Activated T-cell treated with anti-CD3 and anti-CD28 coated beads, Interleukin-2, amount 50 U/mL, for 1 hour (primary cell): ENCODE results near the gene CAMKMT.
"Not testable (repeated sequence)": the region's sequence is repeated elsewhere in the genome, so short reads cannot be mapped to it uniquely, and the experiment has no call there.

Experiments
- DNase-seq: peaks from one replicate; pipeline ENCODE4 v3.0.0-alpha.2; 2020

The CAMKMT gene

DNA sequence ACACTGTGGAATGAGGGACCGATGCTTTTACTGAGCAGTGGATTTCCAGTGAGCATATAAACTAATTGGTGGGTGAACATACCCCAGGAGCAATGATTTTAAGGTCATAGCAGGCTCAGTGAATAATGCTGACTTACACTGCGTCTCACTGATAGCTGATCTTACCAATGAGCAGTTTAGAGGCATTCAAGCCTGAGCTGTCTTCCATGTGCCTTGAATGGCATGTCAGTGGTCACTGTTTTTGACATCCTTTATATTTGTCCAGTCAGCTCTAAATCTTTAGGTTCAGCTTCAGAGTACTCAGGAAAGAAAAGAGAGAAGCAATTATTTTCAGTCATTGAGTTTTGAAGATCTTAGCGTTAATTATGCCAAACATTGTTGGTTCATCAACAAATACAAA lies 88.3 kb downstream of the CAMKMT start:
- DNase-seq, result no peak

DNA sequence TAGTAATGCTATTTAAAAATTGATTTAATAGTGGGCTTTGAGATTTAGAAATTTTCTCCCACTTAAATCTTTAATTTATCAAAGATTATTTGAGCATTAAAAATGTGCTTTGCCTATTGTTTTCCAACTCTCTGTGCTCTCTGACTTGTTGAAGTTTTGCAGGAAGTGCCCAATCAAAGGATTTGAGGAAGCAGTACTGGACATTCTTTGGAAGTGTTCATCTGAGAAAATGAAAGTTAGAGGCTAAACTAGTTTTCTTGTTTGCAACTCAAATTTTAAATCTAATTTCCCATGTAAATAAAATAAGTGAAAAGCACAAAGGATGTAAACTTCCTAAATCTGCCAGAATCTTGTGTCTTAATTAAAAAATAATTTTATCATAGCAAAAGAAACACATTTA lies 89.1 kb downstream of the CAMKMT start:
- no peak for DNase-seq

DNA sequence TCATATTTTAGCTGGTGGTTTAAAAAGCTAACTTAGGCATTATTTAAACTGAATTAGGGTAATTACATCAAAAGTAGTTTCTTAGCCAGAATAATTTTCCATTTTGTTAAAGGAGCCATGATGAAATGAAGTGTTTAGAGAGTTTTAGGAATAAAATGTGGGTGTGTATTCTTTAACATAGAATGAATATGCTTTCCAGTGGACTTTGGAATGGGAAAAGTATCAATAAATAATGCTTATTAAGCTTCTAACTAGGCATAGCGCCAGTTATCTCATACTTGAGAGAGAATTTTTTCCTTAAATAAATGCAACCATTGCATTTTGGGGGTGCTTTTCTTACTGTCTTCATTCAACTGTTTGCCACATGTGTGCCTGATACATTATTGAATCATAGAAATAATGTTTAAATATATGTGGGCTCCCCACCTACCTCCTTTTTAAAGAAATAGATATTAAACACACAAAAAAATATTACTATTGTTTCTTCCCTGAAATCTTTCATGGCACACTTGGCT lies 90.4 kb downstream of the CAMKMT start:
- DNase-seq, result no peak

DNA sequence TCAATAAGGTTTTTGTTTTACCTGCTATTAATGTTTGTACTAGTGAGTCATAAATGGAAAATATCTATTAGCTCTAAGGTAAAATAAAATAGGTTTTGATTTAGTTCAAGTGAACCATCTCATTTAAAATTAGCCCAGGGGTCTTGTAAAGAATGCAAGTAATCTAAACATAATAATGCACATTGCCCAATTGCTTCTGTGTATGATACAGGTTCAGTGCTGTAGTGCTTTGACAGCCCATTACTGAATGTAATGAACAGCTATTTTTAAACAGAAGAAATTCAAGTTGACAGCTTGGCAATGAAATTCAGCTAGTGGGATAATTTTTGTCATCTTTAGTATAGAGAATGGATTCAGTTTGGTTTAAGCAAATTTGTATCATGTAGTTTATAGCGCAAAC lies 91.5 kb downstream of the CAMKMT start:
- DNase-seq, result no peak

DNA sequence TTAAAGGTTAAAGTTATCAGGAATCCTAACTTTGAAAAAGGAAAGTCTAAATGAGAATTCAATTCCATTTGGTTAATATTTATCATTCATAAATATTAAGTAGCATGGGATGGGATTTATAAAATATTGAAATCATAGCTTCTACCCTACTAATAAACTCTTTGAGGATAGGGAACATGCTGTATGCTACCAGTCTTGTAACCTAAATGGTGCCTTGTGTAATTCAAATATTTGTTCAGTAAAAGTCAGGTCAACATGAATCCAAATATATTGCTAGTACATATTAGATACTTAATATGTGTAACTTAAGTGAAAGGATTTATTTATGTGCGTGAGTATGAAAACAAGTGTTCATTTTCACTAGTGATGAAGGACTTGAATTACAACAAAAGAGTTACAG lies 94.1 kb downstream of the CAMKMT start:
- DNase-seq, result no peak

DNA sequence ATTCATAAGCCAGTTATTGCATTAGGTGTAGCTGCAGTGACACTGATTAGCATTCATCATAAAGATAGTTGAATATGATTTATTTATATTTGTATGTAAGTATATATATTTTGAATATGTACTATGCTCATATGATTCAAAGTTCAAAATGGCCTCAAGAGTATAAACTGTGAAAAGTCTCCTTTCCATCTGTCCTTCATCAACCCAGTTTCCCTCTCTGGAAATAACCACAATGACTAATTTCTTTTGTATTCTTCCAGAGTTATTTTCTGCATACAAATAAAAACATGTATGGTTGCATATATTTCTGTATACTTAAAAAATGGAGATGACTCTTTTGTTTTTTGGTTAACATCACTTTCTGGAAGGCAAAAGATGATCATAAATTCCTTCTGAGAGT lies 95.2 kb downstream of the CAMKMT start:
- no peak for DNase-seq

DNA sequence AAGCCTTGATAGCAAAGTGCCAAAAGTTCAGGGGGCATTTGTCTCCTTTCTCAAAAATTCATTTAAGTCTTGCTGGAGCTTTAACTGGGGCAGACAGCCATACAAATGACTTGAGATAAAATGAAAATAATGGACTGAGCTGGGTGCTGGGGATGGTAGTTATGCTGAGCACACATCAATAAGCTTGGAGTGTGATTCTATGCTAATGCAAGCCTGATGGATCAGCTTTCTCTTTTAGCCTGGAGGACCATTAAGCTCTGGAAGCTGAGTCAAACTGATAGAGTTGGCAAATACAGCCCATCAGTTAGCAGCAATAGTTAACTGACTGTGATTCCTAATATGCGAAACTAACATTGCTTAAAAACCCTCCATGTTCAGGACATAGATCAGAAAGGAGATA lies 98.0 kb downstream of the CAMKMT start:
- DNase-seq, result no peak

DNA sequence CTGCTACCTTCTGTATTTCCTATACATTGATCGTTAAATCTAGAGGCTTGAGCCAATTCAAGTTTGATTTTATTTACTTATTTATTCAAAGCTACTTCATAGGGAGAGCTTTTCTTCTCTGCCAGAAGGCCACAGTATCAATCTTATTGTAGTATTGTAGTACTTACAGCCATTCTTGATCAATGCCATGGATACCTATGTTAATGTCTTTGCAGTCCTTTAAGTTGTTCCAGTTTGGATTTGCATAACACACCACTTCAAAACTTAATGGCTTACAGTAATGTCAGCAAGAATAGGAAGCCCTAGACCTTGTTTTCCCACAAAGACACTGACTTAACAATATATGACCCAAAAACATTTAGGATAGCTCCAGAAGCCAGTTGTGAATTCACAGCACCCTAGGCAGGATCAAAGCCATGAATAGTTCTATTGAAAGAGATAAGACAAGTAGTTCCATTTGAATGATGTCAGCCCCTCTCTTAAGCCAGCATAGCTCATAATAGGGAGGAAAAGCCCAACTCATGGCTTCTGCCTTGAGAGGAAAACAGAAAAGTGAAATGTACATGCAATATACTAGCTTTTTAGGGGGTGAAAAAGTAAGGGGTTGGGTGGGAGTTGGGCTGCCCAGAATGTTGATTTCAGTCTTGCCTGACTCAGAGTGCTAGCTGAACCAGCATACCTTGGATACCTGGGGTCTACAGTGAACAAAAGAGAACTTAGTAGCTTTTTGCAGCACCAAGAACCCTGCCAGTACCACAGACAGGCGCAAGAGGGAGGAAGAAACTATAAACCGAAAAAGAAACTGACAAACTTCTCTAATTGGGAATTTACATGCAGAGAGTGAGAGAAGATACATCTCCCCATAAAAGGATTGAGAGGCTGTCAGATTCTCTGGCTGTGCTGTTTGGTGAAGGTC lies 101.4 kb downstream of the CAMKMT start:
- DNase-seq, result no peak

DNA sequence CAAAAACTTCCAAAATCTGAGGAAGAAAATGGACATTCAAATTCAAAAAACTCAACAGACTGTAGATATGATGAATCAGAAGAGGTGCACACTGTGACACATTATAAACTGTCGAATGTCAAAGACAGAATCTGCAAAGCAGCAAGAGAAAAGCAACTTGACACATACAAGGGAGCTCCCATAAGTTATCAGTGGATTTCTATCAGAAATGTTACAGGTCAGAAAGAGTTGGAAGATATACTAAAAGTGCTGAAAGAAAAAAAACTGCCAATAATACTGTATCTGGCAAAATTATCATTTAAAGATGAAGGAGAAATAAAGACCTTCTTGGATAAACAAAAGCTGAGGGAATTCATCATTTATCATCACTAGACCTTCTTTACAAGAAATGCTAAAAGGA lies 102.7 kb downstream of the CAMKMT start:
- no peak for DNase-seq

DNA sequence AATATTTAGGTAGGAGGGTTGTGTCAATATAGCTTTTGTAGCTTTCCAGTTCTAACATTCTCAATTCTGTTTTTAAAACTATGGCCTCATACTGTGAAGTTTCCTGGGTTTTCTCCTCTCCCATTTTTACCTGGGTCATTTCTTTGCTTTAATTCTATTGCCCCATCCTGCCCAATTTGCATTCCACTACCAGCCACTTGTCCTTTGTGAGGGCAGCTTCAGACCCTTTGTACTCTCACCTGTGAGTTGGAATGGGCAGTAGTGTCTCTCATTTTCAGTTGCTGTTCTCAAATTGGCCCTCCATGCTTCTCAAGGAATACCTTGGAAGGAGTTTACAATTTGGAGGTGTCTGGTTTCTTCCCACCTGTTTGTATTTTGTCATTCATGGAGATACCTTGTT lies 108.4 kb downstream of the CAMKMT start:
- no peak for DNase-seq

DNA sequence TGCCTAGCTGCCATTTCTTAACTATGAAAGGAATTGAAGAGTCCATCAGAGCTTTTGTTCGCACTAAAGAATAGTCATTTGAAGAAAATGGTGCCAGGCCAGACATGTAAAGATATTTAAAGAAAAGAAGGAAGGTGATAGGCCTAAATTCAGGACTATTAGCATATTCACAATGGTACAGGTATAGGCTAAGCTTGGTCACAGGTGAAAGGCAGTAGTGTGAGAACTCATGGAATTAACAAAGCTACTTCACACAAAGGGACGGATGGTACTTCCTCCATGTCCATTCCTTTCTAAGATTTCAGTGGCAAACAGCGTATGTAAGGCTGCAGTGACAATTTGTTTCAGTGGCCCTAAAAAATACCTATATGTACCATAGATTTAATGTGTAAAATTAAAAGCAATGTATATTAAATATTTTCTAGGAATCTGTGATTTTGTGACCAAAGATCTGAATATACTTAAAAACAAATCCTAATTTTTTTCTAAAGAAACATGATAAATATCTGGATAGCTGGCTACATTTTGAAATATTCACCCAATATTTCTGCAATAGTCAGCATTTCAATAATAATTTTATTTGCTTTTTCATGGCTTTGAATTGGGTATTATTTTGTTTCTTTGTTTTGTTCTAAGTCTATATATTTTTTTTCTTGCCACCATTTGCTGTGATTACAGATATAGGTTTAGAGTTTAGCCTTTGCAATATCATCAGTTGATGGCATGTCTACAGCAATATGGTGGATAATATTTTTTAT lies 116.1 kb downstream of the CAMKMT start:
- DNase-seq, result no peak

DNA sequence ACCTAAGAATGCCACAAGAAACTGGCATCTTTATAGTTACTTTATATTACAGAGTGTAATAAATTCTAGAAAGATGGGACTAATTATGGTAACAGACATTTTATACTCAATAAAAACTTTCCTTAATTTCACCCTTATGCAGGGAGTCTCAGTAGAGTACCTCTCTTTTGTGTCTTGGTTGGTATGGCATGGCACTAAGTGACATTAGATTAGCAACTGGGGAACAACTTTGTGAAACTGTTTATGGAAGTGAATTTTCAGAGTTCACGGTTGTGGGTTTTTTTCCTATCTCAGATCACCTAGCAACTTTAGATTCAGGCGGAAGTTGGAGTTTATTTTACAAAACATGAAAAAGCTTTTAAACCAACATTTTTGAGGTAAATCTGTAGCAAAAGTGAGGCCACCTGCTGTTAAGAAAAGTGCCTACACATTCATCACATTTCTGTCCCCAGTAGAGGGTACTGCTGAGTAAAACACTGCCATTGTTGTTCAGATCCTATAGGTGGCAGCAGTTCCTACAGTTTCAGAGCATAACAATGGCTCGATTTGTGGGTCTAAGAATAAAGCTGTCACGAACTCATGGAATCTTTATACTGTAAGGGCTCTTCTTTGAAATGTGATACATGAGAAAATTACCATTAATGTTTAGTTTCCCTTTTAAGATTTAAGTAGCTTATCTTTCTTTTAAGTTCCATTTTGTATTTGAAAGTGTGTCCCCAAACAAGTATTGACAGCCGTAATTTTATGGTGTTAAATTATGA lies 117.6 kb downstream of the CAMKMT start:
- DNase-seq, result no peak

DNA sequence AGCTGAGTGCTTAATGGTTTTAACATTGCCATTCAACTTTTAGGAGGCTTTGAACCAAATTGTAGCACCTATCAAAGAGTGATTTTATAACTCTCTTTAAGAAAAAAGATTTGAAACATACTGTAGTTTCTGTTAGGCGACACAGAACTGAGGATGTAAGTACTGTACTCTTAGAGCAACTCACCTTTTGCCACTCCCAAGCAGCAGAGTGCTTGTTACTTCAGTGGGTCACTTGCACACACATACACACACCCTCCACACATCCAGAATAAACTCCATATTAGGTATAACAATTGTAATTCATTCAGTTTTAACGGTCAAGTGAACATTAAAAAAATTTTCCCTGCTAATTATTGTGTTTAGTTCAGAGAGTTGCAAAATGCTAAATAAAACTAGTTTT lies 118.3 kb downstream of the CAMKMT start:
- no peak for DNase-seq

DNA sequence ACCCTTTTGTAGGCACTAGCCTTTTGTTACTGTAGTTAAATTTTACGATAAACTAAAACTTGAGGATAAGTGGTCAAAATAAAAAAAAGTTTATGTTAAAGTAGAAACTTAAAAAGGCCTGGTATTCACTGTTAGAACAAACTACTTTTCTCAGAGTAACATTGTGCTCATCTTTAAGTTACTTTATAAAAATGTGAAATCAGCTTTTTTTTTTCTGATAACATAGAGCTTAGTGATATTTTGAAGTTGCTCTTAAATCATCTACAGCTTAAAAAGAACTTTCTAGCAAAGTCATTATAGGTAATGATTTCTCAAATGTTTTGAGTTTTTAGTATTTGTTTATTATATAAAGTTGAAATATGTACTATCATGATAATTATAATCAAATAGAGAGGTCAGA lies 125.3 kb downstream of the CAMKMT start:
- no peak for DNase-seq

DNA sequence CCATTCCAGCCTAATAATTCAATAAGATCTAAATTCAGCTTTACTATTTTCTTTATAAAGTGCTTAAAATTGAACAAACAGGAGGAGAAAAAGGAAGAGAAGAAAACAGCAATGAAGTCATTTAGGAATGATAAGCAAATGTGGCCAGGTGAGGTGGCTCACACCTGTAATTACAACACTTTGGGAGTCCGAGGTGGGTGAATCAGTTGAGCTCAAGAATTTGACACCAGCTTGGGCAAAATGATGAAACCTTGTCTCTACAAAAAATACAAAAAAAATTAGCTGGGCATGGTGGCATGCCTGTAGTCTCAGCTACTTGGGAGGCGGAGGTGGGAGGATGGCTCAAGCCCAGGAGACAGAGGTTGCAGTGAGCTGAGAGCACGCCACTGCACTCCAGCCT lies 129.0 kb downstream of the CAMKMT start:
- no peak for DNase-seq

DNA sequence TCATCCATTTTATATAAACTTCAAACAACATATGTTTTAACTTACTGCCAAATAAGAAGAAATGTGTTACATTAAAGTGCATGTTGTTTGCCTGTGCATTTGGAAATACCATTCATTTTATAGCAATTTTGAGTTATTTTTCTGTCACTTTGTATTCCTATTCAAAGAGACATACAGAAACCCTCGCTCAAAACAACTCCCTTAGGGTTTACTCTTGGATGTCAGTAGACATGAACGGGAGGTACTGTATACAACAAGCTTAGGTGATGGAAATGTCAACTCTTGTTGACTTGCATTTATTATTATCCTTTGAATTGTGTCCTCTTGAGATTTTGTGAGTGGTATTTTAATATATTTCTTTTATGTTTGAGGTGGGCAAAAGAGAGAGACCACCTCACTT lies 132.3 kb downstream of the CAMKMT start:
- DNase-seq, result no peak

DNA sequence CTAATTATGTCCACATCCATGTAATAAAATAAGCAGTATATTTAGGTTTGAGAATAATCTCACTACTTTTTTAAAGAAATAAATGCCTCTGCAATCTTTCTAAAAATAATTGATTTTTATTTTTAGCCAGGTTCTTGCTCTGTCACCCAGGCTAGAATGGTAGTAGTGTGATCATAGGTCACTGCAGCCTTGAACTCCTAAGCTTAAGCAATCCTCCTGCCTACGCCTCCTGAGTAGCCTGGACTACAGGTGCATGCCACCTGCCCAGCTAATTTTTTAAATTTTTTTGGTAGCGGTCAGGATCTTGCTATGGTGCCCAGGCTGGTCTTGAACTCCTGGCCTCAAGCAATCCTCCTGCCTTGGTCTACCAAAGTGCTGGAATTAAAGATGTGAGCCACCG lies 133.3 kb downstream of the CAMKMT start:
- no peak for DNase-seq

DNA sequence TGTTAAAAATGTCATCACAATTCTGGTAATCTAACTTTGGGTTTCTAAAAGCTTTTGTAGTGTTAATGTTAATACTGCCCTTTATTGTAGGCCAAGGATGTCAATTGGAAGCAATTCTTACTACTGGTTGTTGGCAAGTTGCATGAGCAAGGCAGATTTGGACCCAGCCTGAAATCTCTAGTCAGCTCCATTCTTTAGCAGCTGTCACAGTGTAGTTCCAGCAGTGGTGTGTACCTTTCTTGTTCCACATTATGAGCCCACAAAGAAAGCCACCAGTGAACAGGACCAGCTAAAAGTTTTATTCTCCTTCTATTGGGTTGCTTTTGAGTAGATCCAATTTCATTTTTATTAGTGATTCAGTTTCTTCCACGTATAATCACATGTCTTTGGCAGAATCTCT lies 133.8 kb downstream of the CAMKMT start:
- DNase-seq, result no peak

DNA sequence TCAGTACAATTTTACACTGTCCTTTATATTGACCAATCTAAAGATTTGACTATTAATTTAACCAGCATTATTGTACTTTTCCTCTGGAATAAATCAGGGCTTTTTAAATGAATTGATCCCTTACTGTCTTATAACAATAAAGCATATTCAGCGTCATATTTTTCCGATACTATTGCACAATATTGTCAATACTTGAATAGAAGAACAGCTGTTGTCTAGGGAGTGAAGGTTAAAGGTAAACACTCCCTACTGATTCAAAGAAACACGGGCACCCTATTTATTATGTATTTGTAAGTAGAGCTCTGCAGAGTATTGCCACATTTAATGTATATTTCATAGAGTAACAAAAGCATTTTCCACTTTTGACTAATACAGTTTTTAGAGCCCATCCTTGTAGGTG lies 134.4 kb downstream of the CAMKMT start:
- DNase-seq, result no peak

DNA sequence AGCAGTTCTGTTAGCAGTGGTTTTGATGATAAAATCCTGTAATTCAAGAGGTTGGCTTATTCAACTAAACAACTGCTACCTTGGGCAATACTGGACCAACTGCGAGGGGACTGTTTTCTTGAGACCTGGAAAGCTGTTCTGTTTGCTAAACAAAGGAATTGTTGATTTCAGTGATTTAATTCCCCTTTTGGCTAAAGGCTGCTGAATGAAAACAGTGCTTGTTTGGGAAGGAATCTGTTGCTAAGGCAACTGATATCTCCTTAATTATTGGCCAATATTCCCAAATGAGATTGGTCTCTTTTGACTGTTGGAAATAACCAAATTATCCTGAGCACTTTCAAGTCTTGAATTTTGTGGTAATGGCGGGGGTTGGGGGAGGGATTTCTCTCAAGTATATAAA lies 136.8 kb downstream of the CAMKMT start:
- DNase-seq, result no peak

DNA sequence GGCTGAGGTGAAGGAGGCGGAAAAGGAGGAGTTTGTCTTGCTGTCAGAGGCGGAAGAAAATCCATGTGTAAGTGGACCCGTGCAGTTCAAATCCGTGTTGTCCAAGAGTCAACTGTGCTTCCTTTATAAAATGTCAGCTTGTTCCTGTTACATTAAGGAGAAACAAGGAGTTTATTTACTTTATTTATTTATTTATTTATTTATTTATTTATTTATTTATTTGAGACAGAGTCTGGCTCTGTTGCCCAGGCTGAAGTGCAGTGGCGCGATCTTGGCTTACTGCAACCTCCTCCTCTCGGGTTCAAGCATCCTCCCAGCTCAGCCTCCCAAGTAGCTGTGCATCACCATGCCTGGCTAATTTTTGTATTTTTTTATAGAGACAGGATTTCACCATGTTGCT lies 143.9 kb downstream of the CAMKMT start:
- not testable (repeated sequence) for DNase-seq

DNA sequence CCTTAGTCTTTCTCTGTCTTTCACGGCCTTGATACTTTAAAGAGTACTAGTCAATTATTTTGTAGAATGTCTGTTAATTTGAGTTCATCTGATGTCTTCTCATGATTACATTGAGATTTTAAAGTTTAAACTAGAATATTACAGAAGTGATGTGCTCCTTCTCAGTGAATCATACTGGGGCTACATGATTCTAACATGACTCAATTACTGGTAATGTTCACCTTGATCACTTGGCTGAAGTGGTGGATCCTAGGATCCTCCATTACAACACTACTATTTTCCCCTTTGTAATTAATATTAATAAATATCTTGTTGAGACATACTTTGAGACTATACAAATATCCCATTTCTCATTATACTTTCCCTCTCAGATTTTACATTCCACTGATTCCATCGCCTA lies 148.5 kb downstream of the CAMKMT start:
- no peak for DNase-seq

DNA sequence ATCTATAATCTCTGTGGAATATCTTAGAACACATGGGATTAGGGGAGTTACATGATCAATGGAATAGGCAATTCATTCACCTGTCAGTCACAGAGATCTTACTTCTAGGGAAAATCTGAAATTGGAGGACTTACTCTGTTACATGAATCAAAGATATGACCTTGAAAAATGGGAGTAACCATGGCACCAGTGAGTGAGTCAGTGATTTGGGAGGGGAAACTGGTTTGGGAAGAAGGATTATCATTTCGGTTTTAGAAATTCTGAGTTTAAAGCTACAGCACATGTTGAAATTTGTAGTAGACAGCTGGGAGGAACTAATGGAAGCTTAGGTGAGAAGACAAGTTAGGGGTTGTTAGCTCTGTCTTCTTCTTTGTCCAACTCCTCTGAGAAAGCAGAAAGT lies 153.7 kb downstream of the CAMKMT start:
- DNase-seq, result no peak
